ENCODE results near the gene TTLL11. TPM values are rescaled to one million over a fixed set of nuclear protein-coding genes. Genes with fewer than 3 reads are reported as not detected.
"Not testable (repeated sequence)": the region's sequence is repeated elsewhere in the genome, so short reads cannot be mapped to it uniquely, and the experiment has no call there.

Gene TTLL11
- total and polyA plus RNA-seq, 2 experiments from 2014 or later, result 5.5 to 7.6 TPM

DNA sequence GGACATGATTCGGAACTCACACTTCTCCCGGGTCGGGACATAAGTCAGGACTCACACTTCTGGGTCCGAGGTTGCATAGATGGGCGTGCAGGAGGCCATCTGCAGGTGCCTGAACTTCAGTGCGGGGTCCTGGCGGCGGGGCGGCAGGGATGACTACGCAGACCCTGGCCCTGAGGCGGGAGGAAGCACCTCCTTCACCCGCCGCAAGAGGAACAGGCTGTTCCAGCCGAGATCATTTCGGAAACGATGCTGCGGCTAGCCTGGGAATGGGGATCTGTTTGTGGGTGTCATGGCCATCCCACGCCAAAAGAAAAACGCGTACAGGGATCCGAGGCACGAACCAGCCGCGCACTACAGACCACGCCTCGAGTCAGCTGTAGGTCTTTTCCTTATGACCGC is 196.6 kb downstream of the TTLL11 start:
- H3K27me3 ChIP-seq, result no peaks in the 10 kb centered on the region
- no peaks in the 10 kb centered on the region for H3K4me1 ChIP-seq (ENCODE audit: insufficient read depth)
- no peaks in the 10 kb centered on the region for H4K20me1 ChIP-seq (ENCODE audit: insufficient read depth, poor library complexity, severe bottlenecking)
- no peak overlapping the region for H3K4me2 ChIP-seq
- H3K79me2 ChIP-seq, result no peaks in the 10 kb centered on the region
- H2AFZ ChIP-seq, result no peak overlapping the region
- H3K4me3 ChIP-seq, result no peak overlapping the region
- TF ChIP-seq EZH2 (IDR thresholded peaks at IDR 0.05; ENCODE audit: borderline replicate concordance), result no peak
- no peak for TF ChIP-seq CTCF (IDR thresholded peaks at IDR 0.05; ENCODE audit: poor library complexity)
- no peak for TF ChIP-seq EZH2phosphoT487 (IDR thresholded peaks at IDR 0.05; ENCODE audit: low read depth, severe bottlenecking, unreplicated experiment)
- DNase-seq (ENCODE audit: low spot score), result no peak
- 92% methylated on average over 26 of the region's 27 CpGs for WGBS (ENCODE audit: low lambda C conversion rate, missing lambda C conversion rate)
- H3K9me2 ChIP-seq (replicated peaks; ENCODE audit: insufficient read depth), result no peaks in the 10 kb centered on the region
- peaks cover 8% of the 10 kb centered on the region for H3K9me3 ChIP-seq (ENCODE audit: low read depth)
- no peak overlapping the region for H3K27ac ChIP-seq
- H3K36me3 ChIP-seq (replicated peaks; ENCODE audit: insufficient read depth, low read depth), result no peaks in the 10 kb centered on the region

DNA sequence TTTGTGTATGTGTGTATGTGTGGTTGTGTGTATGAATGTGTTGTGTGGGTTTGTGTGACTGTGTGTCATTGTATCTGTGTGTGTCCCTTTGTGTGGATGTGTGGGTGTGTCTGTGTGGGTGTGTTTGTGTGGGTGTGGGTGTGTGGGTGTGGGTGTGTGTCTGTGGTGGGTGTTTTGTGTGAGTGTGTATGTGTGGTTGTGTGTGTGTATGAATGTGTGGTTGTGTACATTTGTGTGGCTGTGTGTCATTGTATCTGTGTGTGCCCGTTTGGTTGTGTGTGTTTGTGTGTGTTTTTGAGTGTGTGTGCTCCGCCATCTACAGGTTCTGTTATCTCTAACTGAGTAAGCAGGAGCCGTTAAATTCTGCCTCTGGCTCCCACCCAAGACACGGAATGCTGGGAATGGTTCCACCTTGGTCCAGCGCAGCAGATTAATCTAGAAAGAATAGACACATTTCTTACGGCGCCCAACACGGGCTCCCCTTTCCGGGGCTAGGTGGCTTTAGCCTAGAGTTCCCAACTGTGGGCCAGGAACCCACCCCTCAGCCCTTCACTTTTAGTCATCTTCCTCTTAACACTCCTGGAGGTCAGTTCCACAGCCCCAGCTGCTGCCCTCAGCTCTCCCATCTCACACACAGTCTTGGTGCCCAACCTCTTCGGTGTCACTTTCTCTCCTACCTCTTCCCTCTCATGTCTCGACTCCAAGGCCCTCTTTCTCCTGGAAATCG is 197.1 kb downstream of the TTLL11 start:
- H3K27me3 ChIP-seq, result no peaks in the 10 kb centered on the region
- peaks cover 8% of the 10 kb centered on the region for H3K9me3 ChIP-seq (ENCODE audit: low read depth)
- no peaks in the 10 kb centered on the region for H3K79me2 ChIP-seq
- no peak overlapping the region for H2AFZ ChIP-seq
- DNase-seq (ENCODE audit: low spot score), result no peak
- WGBS (ENCODE audit: low lambda C conversion rate, missing lambda C conversion rate), result 76% methylated on average over 12 of the region's 12 CpGs
- H3K27ac ChIP-seq, result no peak overlapping the region
- no peaks in the 10 kb centered on the region for H4K20me1 ChIP-seq (ENCODE audit: insufficient read depth, poor library complexity, severe bottlenecking)
- no peaks in the 10 kb centered on the region for H3K9me2 ChIP-seq (replicated peaks; ENCODE audit: insufficient read depth)
- TF ChIP-seq EZH2 (IDR thresholded peaks at IDR 0.05; ENCODE audit: borderline replicate concordance) (no peak), EZH2phosphoT487 (IDR thresholded peaks at IDR 0.05; ENCODE audit: low read depth, severe bottlenecking, unreplicated experiment) (no peak), CTCF (IDR thresholded peaks at IDR 0.05; ENCODE audit: poor library complexity) (no peak)
- no peaks in the 10 kb centered on the region for H3K4me1 ChIP-seq (ENCODE audit: insufficient read depth)
- H3K36me3 ChIP-seq (replicated peaks; ENCODE audit: insufficient read depth, low read depth), result no peaks in the 10 kb centered on the region
- no peak overlapping the region for H3K4me2 ChIP-seq
- H3K4me3 ChIP-seq, result no peak overlapping the region

- Histone ChIP-seq H3K27ac (no peak overlapping the region), H3K36me3 (replicated peaks; ENCODE audit: insufficient read depth, low read depth) (no peaks in the 10 kb centered on the region), H2AFZ (no peak overlapping the region), H3K9me3 (ENCODE audit: low read depth) (peaks cover 4% of the 10 kb centered on the region), H4K20me1 (ENCODE audit: insufficient read depth, poor library complexity, severe bottlenecking) (no peaks in the 10 kb centered on the region), H3K79me2 (no peaks in the 10 kb centered on the region), H3K9me2 (replicated peaks; ENCODE audit: insufficient read depth) (no peaks in the 10 kb centered on the region), H3K4me2 (no peak overlapping the region), H3K27me3 (no peaks in the 10 kb centered on the region), H3K4me1 (ENCODE audit: insufficient read depth) (no peaks in the 10 kb centered on the region), H3K4me3 (no peak overlapping the region)
- TF ChIP-seq EZH2phosphoT487 (IDR thresholded peaks at IDR 0.05; ENCODE audit: low read depth, severe bottlenecking, unreplicated experiment) (no peak), EZH2 (IDR thresholded peaks at IDR 0.05; ENCODE audit: borderline replicate concordance) (no peak), CTCF (IDR thresholded peaks at IDR 0.05; ENCODE audit: poor library complexity) (no peak)
- WGBS (ENCODE audit: low lambda C conversion rate, missing lambda C conversion rate), result 71% methylated on average over 7 of the region's 7 CpGs
- DNase-seq (ENCODE audit: low spot score), result no peak
These were observed 197.8 kb downstream of the TTLL11 start for GRCh38 chr9:121895358-121895757.

DNA sequence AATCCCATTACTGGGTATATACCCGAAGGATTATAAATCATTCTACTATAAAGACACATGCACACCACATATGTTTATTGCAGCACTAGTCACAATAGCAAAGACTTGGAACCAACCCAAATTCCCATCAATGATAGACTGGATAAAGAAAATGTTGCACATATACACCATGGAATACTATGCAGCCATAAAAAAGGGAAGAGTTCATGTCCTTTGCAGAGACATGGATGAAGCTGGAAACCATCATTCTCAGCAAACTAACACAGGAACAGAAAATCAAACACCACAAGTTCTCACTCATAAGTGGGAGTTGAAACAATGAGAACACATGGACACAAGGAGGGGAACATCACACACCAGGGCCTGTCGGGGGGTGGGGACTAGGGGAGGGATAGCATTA is 198.7 kb downstream of the TTLL11 start:
- not testable (repeated sequence) for H4K20me1 ChIP-seq (ENCODE audit: insufficient read depth, poor library complexity, severe bottlenecking); H3K4me3 ChIP-seq; H3K27me3 ChIP-seq; H3K36me3 ChIP-seq (replicated peaks; ENCODE audit: insufficient read depth, low read depth); H3K9me3 ChIP-seq (ENCODE audit: low read depth); H3K4me1 ChIP-seq (ENCODE audit: insufficient read depth); H3K9me2 ChIP-seq (replicated peaks; ENCODE audit: insufficient read depth); H3K27ac ChIP-seq; H3K79me2 ChIP-seq; H3K4me2 ChIP-seq; H2AFZ ChIP-seq; DNase-seq (ENCODE audit: low spot score)
- WGBS (ENCODE audit: low lambda C conversion rate, missing lambda C conversion rate), result 75% methylated on average over 2 of the region's 2 CpGs

Measured in hepatocyte (in vitro differentiated cells).